SH-SY5Y (cell line): ENCODE data around the gene TVP23A.

Source experiments
- GATA2 ChIP-seq: IDR thresholded peaks from 2 replicates; pipeline ENCODE4 v1.6.1; 2011; ENCODE audit warnings: mild to moderate bottlenecking, low read depth, low read length
- GATA3 ChIP-seq: IDR thresholded peaks from 2 replicates; pipeline ENCODE4 v1.6.1; 2011; ENCODE audit warnings: low read depth, mild to moderate bottlenecking, low read length, moderate library complexity

DNA sequence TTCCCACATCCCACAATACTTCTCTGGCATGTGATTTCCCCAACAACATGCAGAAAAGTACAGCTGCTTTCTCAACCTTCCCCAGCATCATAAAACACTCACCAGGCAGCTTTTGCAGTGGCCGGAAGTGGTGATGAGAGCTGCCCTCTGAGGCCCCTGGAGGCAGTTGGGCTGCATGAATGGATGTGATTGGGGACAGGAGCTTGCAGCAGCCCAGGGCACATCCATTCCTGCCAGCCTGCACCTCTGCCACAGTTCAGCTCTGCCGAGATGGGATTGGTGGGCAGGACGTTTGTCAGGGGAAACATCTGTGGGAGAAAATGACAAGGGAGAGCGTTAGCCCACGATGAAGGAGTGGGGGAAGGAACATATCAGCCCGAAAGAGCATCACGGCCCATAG, 55.1 kb downstream of the TVP23A start:
- TF ChIP-seq GATA3, result no peak
- no peak for TF ChIP-seq GATA2
